Sigmoid colon (tissue), 4 donors: ENCODE results near the gene DNAJB12.

Source experiments
- EP300 ChIP-seq, 4 donors: sonication (generic); formaldehyde crosslinking; IDR thresholded peaks; one replicate each; pipeline ENCODE4 v1.6.1; 2017; ENCODE audit warnings: antibody characterized with exemption in 4 of 4
- POLR2A ChIP-seq, 2 donors: fragments of 450-650 bp; IDR thresholded peaks; one replicate each; pipeline ENCODE4 v1.6.1; 2016; ENCODE audit warnings: antibody characterized with exemption in 2 of 2, mild to moderate bottlenecking in 2 of 2, moderate library complexity in 2 of 2
- POLR2AphosphoS5 ChIP-seq, 4 donors: sonication (generic); formaldehyde crosslinking; IDR thresholded peaks; one replicate each; pipeline ENCODE4 v1.6.1; 2017; ENCODE audit warnings: antibody characterized with exemption in 4 of 4
- TF ChIP-seq, protein P1 (sequence below), 4 experiments: fragments of 450-650 bp in 3 of 4; fragments of 200-600 bp in 1 of 4; IDR thresholded peaks; one replicate each; pipeline ENCODE4 v1.5.1; 2016 to 2019; ENCODE audit warnings: antibody characterized with exemption in 4 of 4, mild to moderate bottlenecking in 3 of 4, moderate library complexity in 2 of 4

DNA sequence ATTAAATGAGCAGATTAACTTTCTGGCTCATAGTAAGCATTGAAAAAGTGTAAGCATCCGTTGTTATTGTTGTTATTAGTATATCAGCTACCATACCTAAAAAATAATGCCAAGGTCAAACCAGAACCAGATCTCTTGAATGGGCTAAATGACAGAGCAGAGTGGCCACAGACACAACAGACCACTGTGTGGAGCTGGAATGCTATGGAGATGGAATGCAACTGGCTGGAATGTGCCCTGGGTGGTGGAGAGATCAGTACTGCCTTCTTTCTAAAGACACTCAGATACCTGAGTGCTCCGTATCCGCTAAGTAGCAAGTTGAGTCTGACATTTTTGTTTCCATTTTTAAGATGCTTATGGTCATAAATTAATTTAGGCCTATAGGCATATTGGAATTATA, 20.5 kb upstream of the DNAJB12 start:
- TF ChIP-seq, protein P1, sequence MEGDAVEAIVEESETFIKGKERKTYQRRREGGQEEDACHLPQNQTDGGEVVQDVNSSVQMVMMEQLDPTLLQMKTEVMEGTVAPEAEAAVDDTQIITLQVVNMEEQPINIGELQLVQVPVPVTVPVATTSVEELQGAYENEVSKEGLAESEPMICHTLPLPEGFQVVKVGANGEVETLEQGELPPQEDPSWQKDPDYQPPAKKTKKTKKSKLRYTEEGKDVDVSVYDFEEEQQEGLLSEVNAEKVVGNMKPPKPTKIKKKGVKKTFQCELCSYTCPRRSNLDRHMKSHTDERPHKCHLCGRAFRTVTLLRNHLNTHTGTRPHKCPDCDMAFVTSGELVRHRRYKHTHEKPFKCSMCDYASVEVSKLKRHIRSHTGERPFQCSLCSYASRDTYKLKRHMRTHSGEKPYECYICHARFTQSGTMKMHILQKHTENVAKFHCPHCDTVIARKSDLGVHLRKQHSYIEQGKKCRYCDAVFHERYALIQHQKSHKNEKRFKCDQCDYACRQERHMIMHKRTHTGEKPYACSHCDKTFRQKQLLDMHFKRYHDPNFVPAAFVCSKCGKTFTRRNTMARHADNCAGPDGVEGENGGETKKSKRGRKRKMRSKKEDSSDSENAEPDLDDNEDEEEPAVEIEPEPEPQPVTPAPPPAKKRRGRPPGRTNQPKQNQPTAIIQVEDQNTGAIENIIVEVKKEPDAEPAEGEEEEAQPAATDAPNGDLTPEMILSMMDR (IDR thresholded peaks at IDR 0.05), result no peak
- TF ChIP-seq POLR2A (IDR thresholded peaks at IDR 0.05) (no peak), EP300 (IDR thresholded peaks at IDR 0.05) (no peak), POLR2AphosphoS5 (IDR thresholded peaks at IDR 0.05) (no peak)
